ENCODE data around the gene RAP1GAP. TPM values are rescaled to one million over a fixed set of nuclear protein-coding genes. Genes with fewer than 3 reads are reported as not detected.

RAP1GAP gene
- total RNA-seq, 1 donor from 2014 or later = 62.4 TPM

DNA sequence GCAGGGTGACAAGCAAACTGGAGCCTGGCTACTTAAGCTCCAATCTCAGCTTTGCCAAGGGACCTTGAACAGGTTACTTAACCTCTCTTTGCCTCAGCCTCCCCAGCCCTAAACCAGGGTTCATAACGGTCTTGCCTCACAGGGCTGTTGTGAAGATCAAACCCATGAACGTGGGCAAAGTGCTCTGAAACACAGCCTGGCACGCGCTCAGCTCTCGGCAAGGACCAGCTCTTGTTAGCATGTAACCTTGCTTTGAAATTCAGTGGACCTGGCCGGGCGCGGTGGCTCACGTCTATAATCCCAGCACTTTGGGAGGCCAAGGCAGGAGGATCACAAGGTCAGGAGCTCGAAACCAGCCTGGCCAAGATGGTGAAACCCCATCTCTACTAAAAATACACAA, 24.8 kb downstream of the RAP1GAP start:
- Histone ChIP-seq H3K9me3 (no peaks in the 10 kb centered on the region), H3K4me3 (no peak overlapping the region), H3K27ac (no peak overlapping the region), H3K4me1 (peaks cover 3% of the 10 kb centered on the region), H3K27me3 (peaks cover 7% of the 10 kb centered on the region), H3K36me3 (no peaks in the 10 kb centered on the region)
- TF ChIP-seq, protein P1, sequence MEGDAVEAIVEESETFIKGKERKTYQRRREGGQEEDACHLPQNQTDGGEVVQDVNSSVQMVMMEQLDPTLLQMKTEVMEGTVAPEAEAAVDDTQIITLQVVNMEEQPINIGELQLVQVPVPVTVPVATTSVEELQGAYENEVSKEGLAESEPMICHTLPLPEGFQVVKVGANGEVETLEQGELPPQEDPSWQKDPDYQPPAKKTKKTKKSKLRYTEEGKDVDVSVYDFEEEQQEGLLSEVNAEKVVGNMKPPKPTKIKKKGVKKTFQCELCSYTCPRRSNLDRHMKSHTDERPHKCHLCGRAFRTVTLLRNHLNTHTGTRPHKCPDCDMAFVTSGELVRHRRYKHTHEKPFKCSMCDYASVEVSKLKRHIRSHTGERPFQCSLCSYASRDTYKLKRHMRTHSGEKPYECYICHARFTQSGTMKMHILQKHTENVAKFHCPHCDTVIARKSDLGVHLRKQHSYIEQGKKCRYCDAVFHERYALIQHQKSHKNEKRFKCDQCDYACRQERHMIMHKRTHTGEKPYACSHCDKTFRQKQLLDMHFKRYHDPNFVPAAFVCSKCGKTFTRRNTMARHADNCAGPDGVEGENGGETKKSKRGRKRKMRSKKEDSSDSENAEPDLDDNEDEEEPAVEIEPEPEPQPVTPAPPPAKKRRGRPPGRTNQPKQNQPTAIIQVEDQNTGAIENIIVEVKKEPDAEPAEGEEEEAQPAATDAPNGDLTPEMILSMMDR (IDR thresholded peaks at IDR 0.05) = no peak
- DNase-seq = no peak
- intact Hi-C loops (cut with DNase I) = no loop called here
- no peak for ATAC-seq

DNA sequence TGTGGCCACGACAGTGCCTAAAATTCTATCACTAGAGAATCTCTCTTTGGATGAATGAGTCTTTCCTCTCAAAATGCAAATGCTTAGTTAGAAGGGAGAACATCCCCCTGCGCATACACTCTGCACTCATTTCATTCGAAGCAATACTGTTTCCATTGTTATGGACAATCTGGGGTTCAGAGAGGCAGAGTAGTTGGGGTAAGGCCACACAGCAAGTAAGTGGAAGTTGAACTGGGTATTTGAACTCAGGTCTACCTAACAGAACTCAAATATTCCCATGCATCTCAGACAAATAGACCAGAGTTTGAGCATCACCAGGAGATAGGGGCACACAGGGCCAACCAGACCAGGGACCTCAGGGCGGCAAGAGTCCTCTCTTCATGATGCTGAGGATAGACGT, 25.5 kb downstream of the RAP1GAP start:
- Histone ChIP-seq H3K4me3 (no peak overlapping the region), H3K27me3 (peaks cover 7% of the 10 kb centered on the region), H3K36me3 (no peaks in the 10 kb centered on the region), H3K27ac (no peak overlapping the region), H3K9me3 (no peaks in the 10 kb centered on the region), H3K4me1 (peaks cover 8% of the 10 kb centered on the region)
- TF ChIP-seq, protein P1 (IDR thresholded peaks at IDR 0.05) = no peak
- no peak for DNase-seq
- ATAC-seq = no peak
- intact Hi-C loops (cut with DNase I) = no loop called here

GRCh38 chr1:21641967-21642739, 27.0 kb downstream of the RAP1GAP start:
- Histone ChIP-seq H3K27ac (no peak overlapping the region), H3K27me3 (peaks cover 7% of the 10 kb centered on the region), H3K4me1 (peaks cover 8% of the 10 kb centered on the region), H3K36me3 (no peaks in the 10 kb centered on the region), H3K9me3 (no peaks in the 10 kb centered on the region), H3K4me3 (no peak overlapping the region)
- no peak for DNase-seq
- intact Hi-C loops (cut with DNase I) = no loop called here
- no peak for ATAC-seq
- TF ChIP-seq, protein P1 (IDR thresholded peaks at IDR 0.05) = no peak

DNA sequence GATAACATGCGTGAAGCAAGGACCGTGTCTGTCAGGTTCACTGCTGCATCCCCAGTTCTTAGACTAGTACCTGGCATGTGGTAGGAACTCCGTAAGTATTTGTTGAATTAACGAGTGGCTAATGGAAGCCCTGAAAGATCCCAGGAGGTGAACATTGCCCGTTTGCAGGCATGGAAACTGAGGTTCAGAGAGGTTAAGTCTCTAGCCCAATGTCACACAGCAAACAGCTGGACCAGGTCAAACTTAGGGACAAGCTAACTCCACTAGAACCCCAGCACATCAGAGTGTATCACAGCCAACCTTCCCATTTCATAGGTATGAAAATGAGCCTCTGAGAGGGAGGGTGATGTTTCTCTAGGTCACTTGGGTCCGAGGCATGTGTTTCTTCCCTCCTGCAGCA, 27.6 kb downstream of the RAP1GAP start:
- TF ChIP-seq, protein P1 (IDR thresholded peaks at IDR 0.05) = no peak
- H3K4me1 ChIP-seq = peaks cover 8% of the 10 kb centered on the region
- no peak overlapping the region for H3K27ac ChIP-seq
- no peaks in the 10 kb centered on the region for H3K36me3 ChIP-seq
- no peak for DNase-seq
- peaks cover 7% of the 10 kb centered on the region for H3K27me3 ChIP-seq
- intact Hi-C loops (cut with DNase I) = no loop called here
- no peaks in the 10 kb centered on the region for H3K9me3 ChIP-seq
- no peak overlapping the region for H3K4me3 ChIP-seq
- no peak for ATAC-seq

DNA sequence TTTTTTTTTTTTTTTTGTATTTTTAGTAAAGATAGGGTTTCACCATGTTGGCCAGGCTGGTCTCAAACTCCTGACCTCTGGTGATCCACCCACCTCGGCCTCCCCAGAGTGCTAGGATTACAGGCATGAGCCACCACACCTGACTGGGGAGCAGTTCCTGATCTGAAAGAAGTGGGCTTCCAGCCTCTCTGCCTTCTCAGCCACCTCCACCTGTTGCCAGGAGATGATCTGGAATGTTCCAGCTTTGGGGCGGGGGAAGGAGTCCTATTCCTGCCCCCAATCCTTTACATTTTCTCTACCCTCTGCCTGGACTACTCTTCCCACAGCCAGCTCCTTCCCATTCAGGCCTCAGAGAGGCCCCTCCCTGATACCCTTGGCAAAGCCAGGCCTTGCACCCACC, 28.1 kb downstream of the RAP1GAP start:
- no peaks in the 10 kb centered on the region for H3K36me3 ChIP-seq
- H3K9me3 ChIP-seq = no peaks in the 10 kb centered on the region
- no peak overlapping the region for H3K27ac ChIP-seq
- peaks cover 7% of the 10 kb centered on the region for H3K27me3 ChIP-seq
- intact Hi-C loops (cut with DNase I) = no loop called here
- ATAC-seq (no peak), DNase-seq (no peak)
- peaks cover 8% of the 10 kb centered on the region for H3K4me1 ChIP-seq
- TF ChIP-seq, protein P1 (IDR thresholded peaks at IDR 0.05) = no peak
- no peak overlapping the region for H3K4me3 ChIP-seq

Data from upper lobe of right lung (tissue), 1 donor.